Tongue (tissue), 2 donors: ENCODE measurements around the gene DPP10. TPM values are rescaled to one million over a fixed set of nuclear protein-coding genes. Genes with fewer than 3 reads are reported as not detected.
"Not testable (repeated sequence)": the region's sequence is repeated elsewhere in the genome, so short reads cannot be mapped to it uniquely, and the experiment has no call there.

Experiments used
- DNase-seq: peaks from one replicate; pipeline ENCODE4 v3.0.0-alpha.2; 2015
- total RNA-seq: library from RNA; depleted of rRNA; stranded (reverse); fragments of >200 nt; gene quantifications from one replicate; pipeline ENCODE4 v1.2.3, GENCODE V29; 2014

Gene DPP10
- total RNA-seq, 1 donor from 2014 or later = 2.5 TPM

DNA sequence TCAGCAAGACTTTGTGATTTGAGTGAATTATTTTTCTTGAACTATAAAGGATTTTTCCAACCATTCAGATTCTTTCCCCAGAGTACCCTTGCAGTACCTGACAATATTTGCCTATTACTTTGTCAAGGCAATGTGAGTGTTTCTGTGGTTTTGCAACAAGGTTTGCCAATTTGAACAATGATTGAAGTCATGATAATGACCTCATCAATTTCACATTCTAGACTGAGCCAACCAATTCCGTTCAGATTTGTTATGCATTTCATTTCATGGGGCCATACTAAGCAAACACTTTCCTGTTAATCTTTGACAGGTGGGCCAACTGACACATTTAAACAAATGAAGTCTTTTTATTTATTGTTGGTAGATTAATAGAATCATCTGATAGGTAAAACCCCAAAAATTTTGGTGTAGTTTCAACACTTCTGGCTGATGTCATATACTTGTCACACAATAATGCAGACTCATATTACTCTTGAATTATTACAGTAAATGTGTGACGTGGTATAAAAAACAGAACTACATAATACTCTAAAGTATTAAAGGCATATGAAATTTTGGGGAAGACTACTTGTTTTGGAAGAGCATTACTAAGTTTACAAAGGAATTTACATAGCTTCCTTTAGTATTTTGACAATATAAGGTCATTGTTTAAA is 526.4 kb downstream of the DPP10 start:
- DNase-seq = no peak

DNA sequence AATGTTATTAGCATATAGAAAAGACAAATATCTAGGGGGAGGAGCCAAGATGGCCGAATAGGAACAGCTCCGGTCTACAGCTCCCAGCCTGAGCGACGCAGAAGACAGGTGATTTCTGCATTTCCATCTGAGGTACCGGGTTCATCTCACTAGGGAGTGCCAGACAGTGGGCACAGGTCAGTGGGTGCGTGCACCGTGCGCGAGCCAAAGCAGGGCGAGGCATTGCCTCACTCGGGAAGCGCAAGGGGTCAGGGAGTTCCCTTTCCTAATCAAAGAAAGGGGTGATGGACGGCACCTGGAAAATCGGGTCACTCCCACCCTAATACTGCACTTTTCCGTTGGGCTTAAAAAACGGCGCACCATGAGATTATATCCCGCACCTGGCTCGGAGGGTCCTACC is 561.9 kb downstream of the DPP10 start:
- DNase-seq = not testable (repeated sequence)

DNA sequence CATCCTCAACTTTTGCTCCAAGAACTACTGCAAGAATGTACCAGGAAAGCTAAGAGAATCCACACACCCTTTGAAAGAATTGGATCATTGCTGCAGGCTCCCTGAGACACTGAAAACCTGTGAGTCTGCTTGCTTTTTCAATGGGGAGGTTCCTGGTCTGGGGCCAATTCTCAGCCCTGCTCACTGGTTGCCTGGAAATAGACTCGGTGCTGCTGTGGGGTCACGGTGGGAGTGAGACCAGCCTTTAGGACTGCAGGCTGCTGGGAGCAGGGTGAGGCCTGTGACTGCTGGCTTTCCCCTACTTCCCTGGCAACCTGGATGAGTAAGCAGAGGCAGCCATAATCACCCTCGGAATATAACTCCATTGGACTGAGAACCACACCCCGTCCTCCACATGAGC is 569.3 kb downstream of the DPP10 start:
- DNase-seq = no peak

DNA sequence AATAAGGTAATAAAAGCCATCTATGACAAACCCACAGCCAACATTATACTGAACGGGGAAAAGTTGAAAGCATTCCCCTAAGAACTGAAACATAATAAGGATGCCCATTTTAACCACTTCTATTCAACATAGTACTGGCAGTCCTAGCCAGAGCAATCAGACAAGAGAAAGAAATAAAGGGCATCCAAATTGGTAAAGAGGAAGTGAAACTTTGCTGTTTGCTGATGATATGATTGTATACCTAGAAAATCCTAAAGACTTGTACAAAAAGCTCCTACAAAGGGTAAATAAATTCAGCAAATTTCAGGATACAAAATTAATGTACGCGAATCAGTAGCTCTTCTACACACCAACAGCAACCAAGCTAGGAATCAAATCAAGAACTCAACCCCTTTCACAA is 579.6 kb downstream of the DPP10 start:
- not testable (repeated sequence) for DNase-seq

DNA sequence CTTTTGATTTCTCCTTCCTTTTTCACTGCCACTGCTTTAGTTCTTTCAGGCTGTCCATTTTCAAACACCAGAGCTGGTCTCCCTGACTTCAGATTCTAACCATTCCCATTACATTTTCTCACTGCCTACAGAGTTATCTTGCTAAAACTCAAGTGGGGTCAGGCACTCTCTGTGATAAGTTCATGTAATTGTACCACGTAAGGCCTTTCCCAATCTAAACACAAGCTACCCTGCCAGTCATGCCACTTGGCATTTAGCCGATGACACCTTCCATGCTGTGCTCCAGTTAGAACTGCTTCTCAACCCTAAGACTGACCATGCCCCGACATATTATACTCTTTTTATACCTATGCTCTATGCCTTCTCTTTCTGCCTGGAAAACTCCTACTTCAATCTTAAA is 592.4 kb downstream of the DPP10 start:
- DNase-seq = no peak

DNA sequence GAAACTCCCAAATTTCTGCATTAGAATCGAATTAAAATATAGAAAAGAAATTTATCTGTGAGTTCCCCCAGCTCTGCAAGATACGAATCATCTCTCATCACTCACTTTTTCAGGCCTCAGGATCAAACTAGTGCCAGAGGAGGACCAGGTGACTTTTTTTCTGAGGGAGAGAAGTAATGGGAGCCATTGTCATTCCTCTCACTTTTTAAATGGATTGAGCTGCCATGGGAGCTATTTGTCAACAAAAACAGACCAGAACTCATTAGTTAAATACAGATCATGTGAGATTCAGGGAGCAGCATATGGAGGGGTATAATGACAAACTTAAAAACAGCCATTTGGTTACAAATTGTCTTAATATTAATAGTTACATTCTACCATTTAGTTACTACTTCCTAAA is 594.4 kb downstream of the DPP10 start:
- no peak for DNase-seq

DNA sequence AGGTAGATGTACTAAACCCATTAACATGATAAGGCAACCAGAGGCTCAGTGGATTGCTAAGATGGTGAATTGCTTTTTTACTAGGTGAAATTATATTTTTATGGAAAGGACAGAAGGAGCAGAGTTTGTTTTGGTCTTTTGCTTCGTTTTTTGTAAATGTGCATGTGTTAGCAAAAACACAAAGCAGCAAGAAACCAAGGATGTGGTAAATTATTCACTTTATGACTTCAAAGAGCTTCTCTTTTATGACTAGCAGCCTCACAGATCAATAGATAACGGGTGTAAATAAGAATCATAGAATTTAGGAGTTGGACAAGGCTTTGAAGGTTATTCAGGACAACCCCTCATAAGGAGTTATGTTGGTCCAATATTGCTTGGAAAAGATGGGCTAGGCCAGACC is 615.0 kb downstream of the DPP10 start:
- DNase-seq = no peak

DNA sequence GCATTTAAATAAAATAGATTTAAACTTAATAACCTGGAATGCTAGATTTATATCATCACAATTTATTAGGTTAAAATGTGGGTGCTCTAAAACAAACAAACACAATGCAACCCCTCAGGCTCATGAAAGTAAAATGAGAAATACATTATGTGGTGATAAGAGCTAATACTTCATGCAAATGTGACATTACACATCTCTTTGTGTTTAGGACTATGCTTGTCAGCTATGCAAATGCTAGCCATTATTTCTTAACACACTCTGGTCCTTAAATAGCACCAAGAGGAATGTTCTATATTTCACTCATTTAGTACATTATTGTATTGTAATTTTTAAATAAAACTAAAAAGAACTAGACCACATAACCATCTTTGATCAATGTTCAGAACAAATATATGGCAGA is 627.6 kb downstream of the DPP10 start:
- no peak for DNase-seq

DNA sequence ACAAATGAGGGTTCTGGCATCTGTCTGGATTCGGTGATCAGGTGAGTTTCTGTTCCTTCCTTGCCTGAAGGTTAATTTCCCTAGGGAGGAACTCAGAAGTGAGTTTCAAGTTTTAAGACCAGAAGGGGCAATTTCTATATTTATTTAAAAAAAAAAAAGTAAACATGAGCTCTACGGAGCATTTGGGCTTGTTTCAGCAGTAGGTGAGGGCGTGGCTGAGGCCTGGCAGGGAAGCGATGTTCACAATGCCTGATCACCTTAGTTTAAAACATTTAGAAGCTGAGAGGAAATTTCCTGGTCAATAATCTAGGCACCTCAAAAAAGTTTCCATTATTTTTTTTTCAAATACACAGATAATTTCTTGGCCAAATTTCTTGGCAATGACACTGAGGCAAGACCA is 629.1 kb downstream of the DPP10 start:
- no peak for DNase-seq

DNA sequence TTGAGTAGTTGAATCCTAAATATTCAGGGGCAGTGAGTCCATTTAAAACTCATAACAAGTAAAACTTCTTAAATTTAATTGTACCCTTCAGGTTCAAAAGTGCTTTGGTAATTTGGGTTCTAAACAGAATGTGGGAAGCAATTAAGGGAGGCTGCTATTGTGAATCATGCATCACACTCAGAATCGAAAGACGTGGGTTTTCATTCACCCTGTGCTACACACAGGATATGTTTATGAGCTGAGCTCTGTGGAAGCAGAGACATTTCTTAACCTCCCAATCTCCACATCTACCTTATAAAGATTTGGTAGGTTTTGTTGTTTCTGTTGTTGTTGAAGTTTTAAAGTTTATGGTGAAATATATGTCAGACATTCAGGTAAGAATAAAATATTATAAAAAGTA is 633.4 kb downstream of the DPP10 start:
- DNase-seq = no peak

DNA sequence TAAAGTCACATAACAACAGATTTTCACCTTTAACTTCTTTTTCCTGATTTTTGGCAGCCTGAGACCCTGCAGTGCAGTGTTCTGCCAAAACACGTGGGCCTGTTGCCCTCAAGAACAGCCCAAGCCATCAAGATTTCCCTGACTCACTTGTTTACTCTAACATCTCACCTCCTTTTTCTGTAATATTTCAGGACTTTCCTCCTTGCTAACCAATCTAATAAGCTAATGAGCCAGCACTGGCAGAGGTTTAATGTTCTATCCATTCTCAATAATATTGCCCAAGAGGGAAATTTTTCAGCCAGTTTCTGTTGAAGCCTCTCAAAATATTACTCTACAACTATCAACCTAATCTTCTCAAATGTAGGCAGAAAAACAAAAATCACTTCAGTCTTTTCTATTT is 635.2 kb downstream of the DPP10 start:
- no peak for DNase-seq

DNA sequence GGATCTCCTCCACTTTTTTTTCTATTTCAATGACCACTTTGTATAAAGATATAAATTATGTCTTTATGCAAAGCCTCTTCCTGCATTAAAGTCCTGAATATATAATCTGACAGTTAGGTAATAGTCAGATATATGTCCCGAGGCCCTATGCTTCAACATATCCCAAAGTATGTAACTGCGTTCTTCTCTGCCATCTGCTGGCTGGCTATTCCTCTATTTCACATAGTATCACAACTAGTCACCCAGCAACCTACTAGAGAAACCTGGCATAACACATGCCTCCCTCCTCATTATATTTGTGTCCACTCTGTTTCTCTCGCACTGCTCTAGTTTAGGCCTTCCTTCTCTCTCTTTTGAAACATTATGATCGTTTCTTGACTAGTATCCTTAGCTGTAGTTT is 640.8 kb downstream of the DPP10 start:
- DNase-seq = peak; percentile 7

DNA sequence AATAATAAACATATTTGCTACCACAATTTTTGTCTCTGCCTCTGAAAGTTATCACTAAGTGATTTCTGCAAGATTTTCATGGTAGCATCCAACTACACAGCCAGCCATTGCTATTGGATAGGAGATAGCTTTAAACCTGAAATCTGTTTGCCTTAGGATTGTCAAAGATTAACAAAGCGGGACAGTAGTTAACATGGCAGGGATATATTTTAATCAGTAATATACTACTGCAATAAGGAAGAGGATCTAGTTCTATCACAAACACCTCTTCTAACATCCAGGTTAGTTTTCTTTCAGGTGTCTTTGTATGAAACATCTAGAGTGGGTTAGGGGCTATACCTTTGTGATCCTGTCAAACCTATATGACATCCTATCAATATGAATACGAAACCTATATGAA is 641.3 kb downstream of the DPP10 start:
- no peak for DNase-seq

DNA sequence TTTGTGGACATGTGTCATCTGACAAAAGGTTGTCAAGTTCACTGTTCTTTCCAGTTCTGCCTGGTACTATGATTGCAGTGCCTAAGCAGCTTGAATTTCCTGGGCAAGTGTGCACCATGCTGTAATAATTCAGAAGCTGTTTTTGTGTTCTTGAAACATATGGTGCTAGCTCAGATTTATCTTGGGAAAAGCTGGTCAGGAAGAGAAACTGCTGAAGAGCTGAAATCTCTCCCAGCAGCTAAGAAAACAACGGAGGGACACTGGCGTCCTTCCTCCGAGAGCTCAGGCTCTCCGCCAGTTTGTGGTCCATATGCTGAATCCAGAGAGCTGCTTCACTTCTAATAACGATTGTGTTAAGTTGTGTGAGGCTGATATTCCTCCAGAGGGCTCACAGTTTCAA is 642.0 kb downstream of the DPP10 start:
- no peak for DNase-seq

DNA sequence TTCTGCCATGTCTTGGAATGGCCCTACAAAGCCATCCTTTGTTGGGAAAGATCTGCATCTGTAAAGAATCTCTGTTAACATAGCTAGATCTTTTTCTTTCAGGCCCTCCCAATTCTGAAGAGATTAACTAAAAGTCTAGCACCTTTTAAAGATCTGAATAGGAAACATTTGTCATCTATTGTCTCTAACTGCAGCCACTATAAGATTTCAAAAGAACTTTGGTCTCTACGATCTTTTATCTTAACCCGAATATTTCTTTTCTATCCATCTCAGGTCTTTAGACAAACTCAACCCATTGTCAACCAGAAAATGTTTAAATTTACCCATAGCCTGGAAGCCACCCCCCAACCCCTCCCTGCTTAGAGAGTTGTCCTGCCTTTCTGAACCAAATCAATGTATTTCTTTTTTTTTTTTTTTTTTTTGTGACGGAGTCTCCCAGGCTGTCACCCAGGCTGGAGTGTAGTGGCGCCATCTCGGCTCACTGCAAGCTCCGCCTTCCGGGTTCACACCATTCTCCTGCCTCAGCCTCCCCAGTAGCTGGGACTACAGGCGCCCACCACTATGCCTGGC is 643.7 kb downstream of the DPP10 start:
- not testable (repeated sequence) for DNase-seq

DNA sequence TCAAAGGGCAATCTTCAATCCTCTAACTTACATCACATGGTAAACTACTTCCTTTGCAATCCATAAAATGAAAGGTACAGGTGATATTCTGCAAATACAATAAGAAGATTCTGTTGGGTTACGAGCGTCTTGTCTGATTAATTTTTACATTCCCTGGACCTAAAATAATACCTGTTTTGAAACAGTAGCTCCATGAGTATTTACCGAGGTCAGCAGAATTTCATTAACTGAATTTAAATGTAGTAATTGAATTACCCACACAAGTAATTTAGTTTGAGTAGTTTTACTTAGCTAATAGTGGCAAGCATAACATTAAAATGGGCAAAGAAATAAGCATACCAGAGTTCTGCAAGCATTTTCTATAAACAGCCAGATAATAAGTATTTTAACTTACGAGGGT is 652.0 kb downstream of the DPP10 start:
- no peak for DNase-seq

DNA sequence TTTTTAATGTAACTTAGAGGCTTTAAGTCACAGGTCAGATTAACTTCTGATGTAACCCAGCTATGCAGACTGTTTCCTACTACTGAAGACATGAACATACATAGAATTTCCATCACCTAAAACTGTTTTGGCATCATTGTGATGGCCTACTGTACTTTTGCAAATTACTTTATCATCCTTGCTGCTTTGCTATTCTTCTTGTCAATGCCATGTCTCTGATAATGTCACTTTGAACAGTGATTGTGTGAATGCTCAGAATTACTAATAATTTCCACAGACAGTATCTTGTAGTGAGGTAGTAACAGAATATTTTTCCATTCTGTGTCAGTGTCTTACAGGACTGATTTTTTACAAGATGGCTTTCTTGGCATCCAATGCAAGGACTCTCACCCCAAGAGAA is 663.5 kb downstream of the DPP10 start:
- no peak for DNase-seq

DNA sequence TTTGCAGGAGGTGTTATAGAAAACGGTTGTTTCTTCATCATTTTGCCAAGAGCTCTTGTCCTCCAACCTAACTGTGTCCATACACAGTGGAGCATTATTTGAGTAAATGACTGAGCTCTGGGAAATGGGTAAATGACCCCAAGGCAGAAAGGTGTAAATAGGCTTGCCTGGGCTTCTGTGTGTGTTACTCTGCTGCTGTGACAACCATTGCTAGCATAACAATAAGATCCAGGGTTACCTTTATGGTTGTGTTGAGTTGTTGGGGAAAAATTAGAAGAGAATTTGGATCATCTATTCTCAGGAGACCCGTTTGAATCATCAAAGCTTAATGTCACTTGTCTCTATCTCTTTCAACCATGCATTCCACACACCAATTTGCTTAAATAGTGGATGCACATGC is 672.7 kb downstream of the DPP10 start:
- no peak for DNase-seq

DNA sequence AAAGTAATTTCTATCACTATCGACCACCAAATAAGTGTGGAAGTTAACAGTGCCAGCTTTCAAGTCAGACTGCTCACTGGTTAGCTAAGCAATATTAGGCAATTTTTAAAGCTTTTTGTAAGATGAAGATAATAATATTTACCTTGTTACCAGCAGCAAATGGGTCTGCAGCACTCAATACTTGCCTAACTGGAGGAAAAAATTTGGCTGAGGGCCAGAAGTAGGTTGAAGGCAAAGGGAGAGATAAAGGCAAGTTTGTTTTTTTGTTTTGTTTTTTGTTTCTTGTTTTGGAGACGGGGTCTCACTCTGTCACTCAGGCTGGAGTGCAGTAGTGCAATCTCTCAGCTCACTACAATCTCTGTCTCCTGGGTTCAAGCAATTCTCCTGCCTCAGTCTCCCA is 675.9 kb downstream of the DPP10 start:
- DNase-seq = no peak

DNA sequence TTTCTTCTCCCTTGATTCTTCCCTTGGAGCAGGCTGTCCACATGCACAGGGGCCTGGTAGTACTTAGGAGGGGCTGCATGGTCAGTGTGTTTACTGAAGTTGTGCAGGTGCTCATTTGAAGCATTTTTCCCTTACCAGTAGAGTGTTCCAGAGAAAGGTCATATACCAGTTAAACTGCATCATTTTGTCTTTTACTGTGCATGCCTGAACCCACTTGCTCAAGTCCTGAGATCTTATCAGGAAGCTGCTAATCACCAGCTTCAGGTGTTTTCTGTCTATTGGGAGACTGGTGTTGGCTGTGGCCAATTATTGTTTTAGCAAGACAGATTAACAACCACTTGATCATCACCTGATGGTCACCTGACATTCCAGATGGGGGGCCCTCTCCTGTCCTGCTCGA is 676.6 kb downstream of the DPP10 start:
- no peak for DNase-seq

DNA sequence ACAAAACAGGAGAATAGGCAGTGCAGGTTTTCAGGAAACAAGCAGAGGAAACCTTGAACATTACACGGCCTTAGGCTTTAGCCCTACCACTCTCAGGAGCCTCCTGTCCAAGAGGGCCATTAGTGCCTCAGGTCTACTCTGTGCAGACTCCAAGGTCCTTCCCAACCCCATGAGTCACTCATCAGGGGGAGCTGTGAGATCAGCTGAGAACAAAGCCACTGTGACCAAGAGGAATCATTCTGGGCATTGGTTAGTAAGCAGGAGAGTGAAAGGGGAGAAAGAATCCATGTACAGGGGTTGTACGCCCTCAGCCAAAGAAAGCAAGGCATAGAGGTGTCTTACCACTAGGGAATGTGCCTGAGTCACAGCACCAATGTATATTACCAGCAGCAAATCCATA is 680.3 kb downstream of the DPP10 start:
- DNase-seq = no peak

DNA sequence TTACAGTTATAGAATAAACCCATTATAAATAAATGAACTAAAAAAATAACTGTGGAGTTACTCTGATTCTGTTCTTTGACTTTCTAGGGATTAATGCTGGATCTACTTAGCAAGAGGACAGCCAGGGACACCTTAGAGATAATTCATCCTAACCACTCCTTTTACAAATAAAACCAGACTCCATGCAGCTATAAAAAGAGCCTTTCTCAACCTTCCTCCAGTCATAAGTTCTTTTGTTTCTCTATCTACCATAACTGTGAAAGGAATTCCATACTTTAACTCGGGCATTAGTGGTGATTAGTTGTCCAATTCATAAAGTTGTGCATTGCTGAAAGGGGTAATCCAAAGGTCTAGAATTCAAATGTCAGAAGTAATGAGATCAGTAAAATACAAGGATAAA is 682.4 kb downstream of the DPP10 start:
- no peak for DNase-seq

DNA sequence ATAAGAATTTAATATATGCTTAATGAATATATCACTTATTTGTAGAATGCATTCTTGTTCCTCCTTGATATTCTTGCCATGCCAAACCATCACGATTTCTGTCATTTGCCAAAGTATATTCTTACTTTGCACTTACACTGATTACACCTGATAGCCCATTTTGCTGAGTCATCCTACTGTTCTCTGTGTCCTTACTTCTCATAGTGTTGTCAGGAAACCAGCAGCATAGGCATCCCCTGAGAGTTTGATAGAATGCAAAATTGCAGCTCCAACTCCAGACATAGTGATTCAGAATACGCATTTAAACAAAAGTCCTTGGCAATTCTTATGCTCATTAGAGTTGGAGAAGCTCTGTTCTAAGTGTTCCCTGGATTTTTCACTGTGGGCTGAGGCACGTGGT is 687.1 kb downstream of the DPP10 start:
- no peak for DNase-seq

DNA sequence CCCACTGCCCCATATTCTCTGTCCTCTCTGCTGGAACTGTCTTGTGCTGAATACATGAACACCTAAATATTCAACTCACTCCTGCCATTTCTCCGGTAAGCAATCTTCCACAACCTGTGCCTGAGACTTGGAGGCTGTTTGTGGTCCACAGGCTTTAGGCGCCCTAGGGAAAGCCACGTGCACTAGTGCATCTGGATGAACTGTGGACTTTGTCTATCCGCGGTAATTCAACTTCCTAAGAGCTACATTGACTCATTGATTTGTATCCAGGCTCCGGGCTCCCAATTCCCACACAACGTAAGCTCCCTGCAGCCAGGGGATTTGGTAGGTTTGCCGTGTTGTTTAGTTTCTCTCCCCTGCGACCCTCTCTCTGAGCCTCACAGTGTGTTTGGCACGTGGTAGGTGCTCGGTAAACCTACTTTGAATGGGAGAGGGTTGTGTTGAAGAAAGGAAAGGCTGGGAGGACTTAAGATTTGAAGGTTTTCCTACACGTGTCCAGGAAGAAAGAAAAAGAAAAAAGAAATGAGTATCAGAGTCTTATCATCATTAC is 718.2 kb downstream of the DPP10 start:
- DNase-seq = no peak
